Kidney capillary endothelial cell (primary cell): ENCODE results near the gene ZSCAN25.
"Not testable (repeated sequence)": the region's sequence is repeated elsewhere in the genome, so short reads cannot be mapped to it uniquely, and the experiment has no call there.

Experiments used
- DNase-seq: peaks from one replicate; pipeline ENCODE4 v3.0.0-alpha.2; 2018; ENCODE audit warnings: low spot score

The ZSCAN25 gene

GRCh38 chr7:99645590-99645989 is 28.8 kb downstream of the ZSCAN25 start:
- DNase-seq = no peak

GRCh38 chr7:99648843-99649242 is 32.1 kb downstream of the ZSCAN25 start:
- DNase-seq = no peak

- DNase-seq = no peak
Observed at GRCh38 chr7:99651290-99651689, 34.5 kb downstream of the ZSCAN25 start.

GRCh38 chr7:99652671-99653070 is 35.9 kb downstream of the ZSCAN25 start:
- DNase-seq = no peak

- DNase-seq = not testable (repeated sequence)
Observed at GRCh38 chr7:99653269-99653668, 36.5 kb downstream of the ZSCAN25 start.

- DNase-seq = no peak
Observed at GRCh38 chr7:99653754-99654153, 37.0 kb downstream of the ZSCAN25 start.

- DNase-seq = not testable (repeated sequence)
Observed at GRCh38 chr7:99654626-99655025, 37.9 kb downstream of the ZSCAN25 start.

- DNase-seq = not testable (repeated sequence)
Observed at GRCh38 chr7:99657879-99658278, 41.1 kb downstream of the ZSCAN25 start.

- DNase-seq = no peak
Observed at GRCh38 chr7:99665312-99666012, 48.7 kb downstream of the ZSCAN25 start.

- no peak for DNase-seq
Observed at GRCh38 chr7:99666013-99666395, 49.3 kb downstream of the ZSCAN25 start.

GRCh38 chr7:99667179-99667578 is 50.4 kb downstream of the ZSCAN25 start:
- DNase-seq = no peak

GRCh38 chr7:99668541-99668940 is 51.8 kb downstream of the ZSCAN25 start:
- DNase-seq = no peak

- no peak for DNase-seq
Observed at GRCh38 chr7:99669782-99670181, 53.0 kb downstream of the ZSCAN25 start.

- no peak for DNase-seq
Observed at GRCh38 chr7:99672573-99672972, 55.8 kb downstream of the ZSCAN25 start.

- DNase-seq = no peak
Observed at GRCh38 chr7:99674995-99675742, 58.4 kb downstream of the ZSCAN25 start.

GRCh38 chr7:99677013-99677647 is 60.4 kb downstream of the ZSCAN25 start:
- no peak for DNase-seq

- no peak for DNase-seq
Observed at GRCh38 chr7:99677648-99678045, 60.9 kb downstream of the ZSCAN25 start.

GRCh38 chr7:99679032-99679399 is 62.3 kb downstream of the ZSCAN25 start:
- peak; percentile 7 for DNase-seq

GRCh38 chr7:99679400-99680191 is 62.9 kb downstream of the ZSCAN25 start, which contains the start of gene CYP3A5:
CYP3A5 (minus strand) TSS chr7:99679996; CDS start chr7:99679896, 100 bp downstream.
- no peak for DNase-seq
